ENCODE measurements around the gene MRPL57.

- TF ChIP-seq POLR2AphosphoS5 (IDR thresholded peaks at IDR 0.05; ENCODE audit: insufficient read depth in 1 of 2, low read depth in 1 of 2) (no peak), CTCF (IDR thresholded peaks at IDR 0.05) (no peak)
These were observed 5.0 kb upstream of the MRPL57 start for GRCh38 chr13:21171420-21171819.

All from vagina (tissue), 2 donors.